K562 (cell line): ENCODE measurements around the gene ENC1. TPM values are rescaled to one million over a fixed set of nuclear protein-coding genes. Genes with fewer than 3 reads are reported as not detected.

Experiments
- ATAC-seq: fragments of 200-7000 bp; cut with Tn5 transposase; 3 replicates; pipeline ENCODE4 v1.9.1; 2020; ENCODE audit warnings: moderate library complexity
- BruUV-seq: library from RNA; stranded (reverse); fragments of 400-500 nt; replicated peaks from 2 replicates; lab custom pipeline; 2021; lab: Mats Ljungman, UMichigan
- CTCF ChIA-PET: fragments of 300-600 bp; formaldehyde crosslinking; extraction: SDS; loops from one replicate; lab custom pipeline; 2021; ENCODE audit warnings: low intra/inter-chr PET ratio; lab: Yijun Ruan, JAX
- POLR2A ChIA-PET: fragments of 300-600, 350-650 bp; sonication (Branson Sonifier 250); formaldehyde crosslinking; extraction: SDS; loops from one replicate; lab custom pipeline; 2021; ENCODE audit warnings: antibody characterized with exemption, inconsistent platforms; lab: Yijun Ruan, JAX
- DNase-seq, 4 experiments: peaks; one replicate each; pipeline versions ENCODE4 v3.0.0 to v3.0.0-alpha.2; 2011 to 2018; ENCODE audit warnings: low spot score in 3 of 4, mixed read lengths in 3 of 4; ENCODE audit errors: extremely low read depth in 1 of 4
- FAIRE-seq: peaks from 2 replicates; lab custom pipeline; 2011; peaks lifted over from hg19 to GRCh38; lab: Jason Lieb, UNC
- H2AFZ ChIP-seq: 2 replicates; pipeline ENCODE4 v1.6.0; 2011; ENCODE audit warnings: low read depth, low read length, control low read depth, inconsistent platforms
- H3K27ac ChIP-seq: fragments of 200-600 bp; 3 replicates; pipeline ENCODE4 v1.8.0; 2011; ENCODE audit warnings: low read depth, mild to moderate bottlenecking, control low read depth, inconsistent platforms, low read length, moderate library complexity, mixed read lengths; ENCODE audit errors: extremely low read depth
- H3K27me3 ChIP-seq, 2 experiments: fragments of 300-600 bp in 1 of 2; 2 replicates in 1 of 2; 3 replicates in 1 of 2; pipeline versions ENCODE4 v1.6.0 to v1.8.0; 2011; ENCODE audit warnings: inconsistent platforms in 2 of 2, low read length in 2 of 2, mild to moderate bottlenecking in 1 of 2, mixed read lengths in 1 of 2, moderate library complexity in 1 of 2; ENCODE audit not compliant: control insufficient read depth in 2 of 2, insufficient read depth in 2 of 2
- H3K36me3 ChIP-seq: fragments of 300-600 bp; 3 replicates; pipeline ENCODE4 v1.8.0; 2011; ENCODE audit warnings: mild to moderate bottlenecking, low read length, inconsistent platforms; ENCODE audit not compliant: control insufficient read depth, insufficient read depth
- H3K4me1 ChIP-seq, 2 experiments: fragments of 200-600 bp in 1 of 2; replicated peaks in 1 of 2; 2 replicates in 1 of 2; 3 replicates in 1 of 2; pipeline versions ENCODE4 v1.5.1 to v1.8.0; 2011; ENCODE audit warnings: inconsistent platforms in 2 of 2, low read length in 2 of 2, mild to moderate bottlenecking in 1 of 2, mixed read lengths in 1 of 2, moderate library complexity in 1 of 2; ENCODE audit not compliant: control insufficient read depth in 2 of 2, insufficient read depth in 2 of 2
- H3K4me2 ChIP-seq: 2 replicates; pipeline ENCODE4 v1.6.1; 2011; ENCODE audit warnings: low read length, control low read depth, inconsistent platforms, mixed read lengths; ENCODE audit not compliant: insufficient read depth
- H3K4me3 ChIP-seq: fragments of 200-600 bp; sonication (generic), shearing (Covaris generic); 2 replicates; pipeline ENCODE4 v1.5.1; 2016; ENCODE audit warnings: control low read depth, inconsistent platforms
- H3K79me2 ChIP-seq: fragments of 200-600 bp; 3 replicates; pipeline ENCODE4 v1.8.0; 2011; ENCODE audit warnings: low read length, inconsistent platforms; ENCODE audit not compliant: control insufficient read depth, insufficient read depth
- H3K9ac ChIP-seq, 2 experiments: 2 replicates each; pipeline versions ENCODE4 v1.6.0 to v1.6.1; 2011; ENCODE audit warnings: low read depth in 2 of 2, low read length in 2 of 2, control low read depth in 1 of 2, inconsistent platforms in 1 of 2, mild to moderate bottlenecking in 1 of 2, mixed read lengths in 1 of 2; ENCODE audit not compliant: insufficient read depth in 1 of 2
- H3K9me1 ChIP-seq: one replicate; pipeline ENCODE4 v1.6.0; 2011; ENCODE audit warnings: inconsistent platforms, mild to moderate bottlenecking, low read length, moderate library complexity; ENCODE audit not compliant: control insufficient read depth, insufficient read depth
- H3K9me3 ChIP-seq: replicated peaks from 2 replicates; pipeline ENCODE4 v1.5.1; 2011; ENCODE audit warnings: low read depth, low read length, inconsistent platforms; ENCODE audit not compliant: control insufficient read depth, insufficient read depth
- H4K20me1 ChIP-seq: replicated peaks from 2 replicates; pipeline ENCODE4 v1.6.1; 2011; ENCODE audit warnings: low read length, inconsistent platforms, mixed read lengths; ENCODE audit not compliant: control insufficient read depth, insufficient read depth
- ARID1B ChIP-seq: fragments of 450-650 bp; IDR thresholded peaks from 2 replicates; pipeline ENCODE4 v1.6.1; 2016; ENCODE audit warnings: antibody characterized with exemption, mild to moderate bottlenecking, inconsistent platforms
- ELF1 ChIP-seq: fragments of 200-800 bp; sonication (Bioruptor generic); IDR thresholded peaks from 2 replicates; pipeline ENCODE4 v1.6.1; 2016; ENCODE audit warnings: missing genetic modification characterization, missing compliant biosample characterization
- GABPA ChIP-seq: fragments of 200-800 bp; sonication (Bioruptor generic); conservative IDR thresholded peaks from 2 replicates; pipeline ENCODE4 v1.6.1; 2016; ENCODE audit warnings: low read depth, missing genetic modification characterization, missing compliant biosample characterization
- JUND ChIP-seq, 2 experiments: IDR thresholded peaks; 2 replicates in 1 of 2; 3 replicates in 1 of 2; pipeline ENCODE4 v1.6.1; 2011; ENCODE audit warnings: borderline replicate concordance in 2 of 2, low read depth in 2 of 2, low read length in 2 of 2, improper control_type of control experiment in 1 of 2, missing biosample characterization in 1 of 2, missing genetic modification characterization in 1 of 2, missing genetic modification reagents in 1 of 2
- L3MBTL2 ChIP-seq: fragments of 450-650 bp; IDR thresholded peaks from 2 replicates; pipeline ENCODE4 v1.6.1; 2016; ENCODE audit warnings: mild to moderate bottlenecking, moderate library complexity
- RAD21 ChIP-seq, 2 experiments: fragments of 250-450 bp in 1 of 2; fragments of 450-650 bp in 1 of 2; sonication (Bioruptor Pico) in 1 of 2; formaldehyde crosslinking in 1 of 2; IDR thresholded peaks in 1 of 2; conservative IDR thresholded peaks in 1 of 2; 2 replicates each; pipeline versions ENCODE4 v1.4.0 to v1.8.0; 2020 to 2022; ENCODE audit warnings: mild to moderate bottlenecking in 2 of 2, moderate library complexity in 1 of 2
- RCOR1 ChIP-seq, 2 experiments: IDR thresholded peaks; 2 replicates each; pipeline ENCODE4 v1.6.1; 2012; ENCODE audit warnings: low read depth in 2 of 2, low read length in 2 of 2, borderline replicate concordance in 1 of 2, improper control_type of control experiment in 1 of 2
- SMARCA4 ChIP-seq: fragments of 450-650 bp; IDR thresholded peaks from 2 replicates; pipeline ENCODE4 v1.6.1; 2016
- SOX6 ChIP-seq: fragments of 450-650 bp; IDR thresholded peaks from 2 replicates; pipeline ENCODE4 v1.6.1; 2014; ENCODE audit warnings: mild to moderate bottlenecking
- TCF3 ChIP-seq: sonication (generic); formaldehyde crosslinking; IDR thresholded peaks from 2 replicates; pipeline ENCODE4 v1.4.0; 2020; ENCODE audit warnings: mild to moderate bottlenecking, missing genetic modification reagents
- TEAD4 ChIP-seq, 2 experiments: sonication (generic) in 1 of 2; formaldehyde crosslinking in 1 of 2; IDR thresholded peaks; 2 replicates each; pipeline versions ENCODE4 v1.6.1 to v1.8.0; 2012 to 2022; ENCODE audit warnings: borderline replicate concordance in 1 of 2, inconsistent platforms in 1 of 2, low read length in 1 of 2, mild to moderate bottlenecking in 1 of 2, missing genetic modification reagents in 1 of 2
- ZNF175 ChIP-seq: fragments of 200-800 bp; sonication (Bioruptor generic); IDR thresholded peaks from 2 replicates; pipeline ENCODE4 v1.6.1; 2016; ENCODE audit warnings: low read depth, mild to moderate bottlenecking, missing genetic modification characterization, missing compliant biosample characterization
- ZNF316 ChIP-seq: fragments of 450-650 bp; IDR thresholded peaks from 2 replicates; pipeline ENCODE4 v1.6.1; 2016
- ZNF551 ChIP-seq: fragments of 250-450 bp; sonication (Bioruptor Pico); IDR thresholded peaks from 2 replicates; pipeline ENCODE4 v1.5.0; 2021; ENCODE audit warnings: mild to moderate bottlenecking, moderate library complexity
- WGBS: fragments of 100-300 bp; shearing (Covaris generic); methylation state at CpG from one replicate; pipeline ENCODE4 v1.1.6; 2016; ENCODE audit warnings: low coverage, mixed read lengths; ENCODE audit not compliant: insufficient coverage; ENCODE audit errors: missing lambda C conversion rate; 5-methylcytosine and 5-hydroxymethylcytosine counted together
- in situ Hi-C: fragments of 300-500 bp; cut with MboI; formaldehyde crosslinking; loops from 4 replicates; pipeline ENCODE4 v1.15.0; 2018; ENCODE audit warnings: inconsistent platforms, mixed read lengths
- intact Hi-C: fragments of 100-400 bp; cut with micrococcal nuclease; formaldehyde crosslinking; loops from 2 replicates; pipeline ENCODE4 v1.14.2; 2022
- polyA plus RNA-seq, 8 experiments: library from polyadenylated mRNA; depleted of rRNA in 4 of 8; stranded (reverse) in 5 of 8; unstranded in 3 of 8; fragments of >200 nt; fragmentation: Nextera tagmentation in 2 of 8; fragmentation: Illumina TruSeq in 1 of 8; extraction: Ambion mirVana in 2 of 8; extraction: Trizol in 1 of 8; gene quantifications; 2 replicates each; pipeline versions ENCODE4 v1.2.1 to v1.2.3, GENCODE V29; 2011 to 2014; ENCODE audit warnings: inconsistent platforms in 1 of 8, missing spikeins in 1 of 8
- total RNA-seq, 7 experiments: library from RNA; depleted of rRNA in 6 of 7; stranded (reverse); fragments of >200 nt in 6 of 7; fragmentation: Illumina TruSeq in 2 of 7; extraction: Trizol in 2 of 7; gene quantifications; 2 replicates each; pipeline versions ENCODE4 v1.2.1 to v1.2.3, GENCODE V29; 2011 to 2021; ENCODE audit warnings: low replicate concordance in 1 of 7
- TF ChIP-seq, protein P1 (sequence below): fragments of 250-450 bp; sonication (Bioruptor Pico); IDR thresholded peaks from 2 replicates; pipeline ENCODE4 v1.4.0; 2020; ENCODE audit warnings: mild to moderate bottlenecking, moderate library complexity, borderline replicate concordance
- TF ChIP-seq, protein P2 (sequence below), 2 experiments: fragments of 200-800 bp in 1 of 2; sonication (Bioruptor generic) in 1 of 2; sonication (generic) in 1 of 2; formaldehyde crosslinking in 1 of 2; IDR thresholded peaks in 1 of 2; conservative IDR thresholded peaks in 1 of 2; 2 replicates each; pipeline versions ENCODE4 v1.5.0 to v1.6.1; 2016 to 2020; ENCODE audit warnings: missing compliant biosample characterization in 1 of 2, missing genetic modification characterization in 1 of 2, missing genetic modification reagents in 1 of 2

ENC1 gene
- total and polyA plus RNA-seq, 9 of the 15 experiments (the other 6 are each of a cell fraction or from before 2014, with no cell fraction given) = 0.17 to 3.2 (median 0.97) TPM

DNA sequence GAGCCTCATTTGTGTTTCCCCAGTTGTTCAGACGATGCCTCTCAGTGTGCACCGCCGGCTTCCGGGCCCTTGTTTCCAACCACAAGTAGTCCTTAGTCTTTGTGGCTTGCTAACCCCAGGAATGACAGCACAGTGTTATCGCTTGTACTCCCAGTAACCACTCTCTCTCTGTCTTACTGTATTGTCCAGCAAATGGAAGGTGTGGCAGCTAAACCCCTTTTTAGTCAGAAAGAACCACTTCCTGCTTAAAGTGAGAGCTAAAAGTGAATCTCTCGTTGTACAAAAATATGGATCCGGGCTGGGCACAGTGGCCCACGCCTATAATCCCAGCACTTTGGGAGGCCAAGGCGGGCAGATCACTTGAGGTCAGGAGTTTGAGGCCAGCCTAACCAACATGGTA lies 61.3 kb downstream of the ENC1 start:
- Histone ChIP-seq H3K36me3 (no peaks in the 10 kb centered on the region), H2AFZ (peak overlapping the region; percentile 87), H3K27me3 (no peaks in the 10 kb centered on the region), H3K27ac (peak overlapping the region; percentile 41; the same call in 1 of the 3 replicates), H3K9ac (no peak overlapping the region), H4K20me1 (no peaks in the 10 kb centered on the region), H3K9me3 (no peaks in the 10 kb centered on the region), H3K4me1 (peaks cover 0 to 13% of the 10 kb centered on the region in 2 experiments; a peak in 3 of 5 replicates), H3K4me2 (peak overlapping the region; percentile 6), H3K9me1 (no peaks in the 10 kb centered on the region), H3K4me3 (no peak overlapping the region), H3K79me2 (no peaks in the 10 kb centered on the region)
- FAIRE-seq = peak; percentile 76
- WGBS = 20% methylated on average over 9 of the region's 9 CpGs
- ATAC-seq = peak; percentile 95
- DNase-seq = peak; percentile 16 to 68 (median 41)
- intact Hi-C loops (no loop called here), in situ Hi-C loops (no loop called here)
- POLR2A ChIA-PET = no interaction called here
- CTCF ChIA-PET = no interaction called here
- no TSS peak for BruUV-seq
- TF ChIP-seq, protein P1, sequence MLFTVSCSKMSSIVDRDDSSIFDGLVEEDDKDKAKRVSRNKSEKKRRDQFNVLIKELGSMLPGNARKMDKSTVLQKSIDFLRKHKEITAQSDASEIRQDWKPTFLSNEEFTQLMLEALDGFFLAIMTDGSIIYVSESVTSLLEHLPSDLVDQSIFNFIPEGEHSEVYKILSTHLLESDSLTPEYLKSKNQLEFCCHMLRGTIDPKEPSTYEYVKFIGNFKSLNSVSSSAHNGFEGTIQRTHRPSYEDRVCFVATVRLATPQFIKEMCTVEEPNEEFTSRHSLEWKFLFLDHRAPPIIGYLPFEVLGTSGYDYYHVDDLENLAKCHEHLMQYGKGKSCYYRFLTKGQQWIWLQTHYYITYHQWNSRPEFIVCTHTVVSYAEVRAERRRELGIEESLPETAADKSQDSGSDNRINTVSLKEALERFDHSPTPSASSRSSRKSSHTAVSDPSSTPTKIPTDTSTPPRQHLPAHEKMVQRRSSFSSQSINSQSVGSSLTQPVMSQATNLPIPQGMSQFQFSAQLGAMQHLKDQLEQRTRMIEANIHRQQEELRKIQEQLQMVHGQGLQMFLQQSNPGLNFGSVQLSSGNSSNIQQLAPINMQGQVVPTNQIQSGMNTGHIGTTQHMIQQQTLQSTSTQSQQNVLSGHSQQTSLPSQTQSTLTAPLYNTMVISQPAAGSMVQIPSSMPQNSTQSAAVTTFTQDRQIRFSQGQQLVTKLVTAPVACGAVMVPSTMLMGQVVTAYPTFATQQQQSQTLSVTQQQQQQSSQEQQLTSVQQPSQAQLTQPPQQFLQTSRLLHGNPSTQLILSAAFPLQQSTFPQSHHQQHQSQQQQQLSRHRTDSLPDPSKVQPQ (CRISPR knock-in tag) = no peak
- TF ChIP-seq TCF3 (CRISPR knock-in tag) = peak; percentile 55
- TF ChIP-seq SMARCA4 = 0 out of 2 replicates have a peak, but pooled peaks have one; percentile 20
- no peak for TF ChIP-seq ZNF316
- TF ChIP-seq GABPA (tag) = peak; percentile 71
- TF ChIP-seq ZNF551 = no peak
- TF ChIP-seq RCOR1 (IDR thresholded peaks at IDR 0.05; ENCODE audit: borderline replicate concordance in 1 of 2, low read depth in 2 of 2, low read length in 2 of 2) = peak in 1 of 2 experiments; percentile 47; a peak in 1 of 4 replicates
- TF ChIP-seq L3MBTL2 = peak; percentile 28; the same call in 1 of the 2 replicates
- 0 out of 4 replicates have a peak, but pooled peaks of 1 of the 2 experiments have one; percentile 5 for TF ChIP-seq RAD21 (CRISPR knock-in tag; conservative IDR thresholded peaks at IDR 0.05 in 1 of 2, IDR thresholded peaks at IDR 0.05 in 1 of 2)
- TF ChIP-seq JUND (IDR thresholded peaks at IDR 0.05; ENCODE audit: borderline replicate concordance, low read depth, low read length) = 0 out of 2 replicates have a peak, but pooled peaks have one; percentile 14
- TF ChIP-seq JUND (tag; IDR thresholded peaks at IDR 0.05; ENCODE audit: borderline replicate concordance, low read depth, low read length) = no peak; the same call in 2 of the 3 replicates
- TF ChIP-seq SOX6 = peak; percentile 76; the same call in 1 of the 2 replicates
- TF ChIP-seq, protein P2, sequence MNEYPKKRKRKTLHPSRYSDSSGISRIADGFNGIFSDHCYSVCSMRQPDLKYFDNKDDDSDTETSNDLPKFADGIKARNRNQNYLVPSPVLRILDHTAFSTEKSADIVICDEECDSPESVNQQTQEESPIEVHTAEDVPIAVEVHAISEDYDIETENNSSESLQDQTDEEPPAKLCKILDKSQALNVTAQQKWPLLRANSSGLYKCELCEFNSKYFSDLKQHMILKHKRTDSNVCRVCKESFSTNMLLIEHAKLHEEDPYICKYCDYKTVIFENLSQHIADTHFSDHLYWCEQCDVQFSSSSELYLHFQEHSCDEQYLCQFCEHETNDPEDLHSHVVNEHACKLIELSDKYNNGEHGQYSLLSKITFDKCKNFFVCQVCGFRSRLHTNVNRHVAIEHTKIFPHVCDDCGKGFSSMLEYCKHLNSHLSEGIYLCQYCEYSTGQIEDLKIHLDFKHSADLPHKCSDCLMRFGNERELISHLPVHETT (CRISPR knock-in tag; conservative IDR thresholded peaks at IDR 0.05 in 1 of 2, IDR thresholded peaks at IDR 0.05 in 1 of 2) = peak in 1 of 2 experiments; percentile 72; a peak in 2 of 4 replicates
- TF ChIP-seq TEAD4 (IDR thresholded peaks at IDR 0.05; ENCODE audit: low read length) = peak; percentile 66; the same call in 1 of the 2 replicates
- no peak for TF ChIP-seq TEAD4 (CRISPR knock-in tag; IDR thresholded peaks at IDR 0.05; ENCODE audit: borderline replicate concordance)
- TF ChIP-seq ZNF175 = peak; percentile 41; the same call in 1 of the 2 replicates
- TF ChIP-seq ARID1B = peak; percentile 43; the same call in 1 of the 2 replicates
- peak; percentile 42 for TF ChIP-seq ELF1 (tag)
